Skeletal muscle cell (primary cell): ENCODE measurements around the gene MYO5B.

ENCODE experiments used
- DNase-seq: peaks from one replicate; pipeline ENCODE4 v3.0.0-alpha.2; 2010; ENCODE audit warnings: low read depth
- H3K4me3 ChIP-seq: 2 replicates; pipeline ENCODE4 v1.5.1; 2011; ENCODE audit warnings: low read depth, mild to moderate bottlenecking, control low read depth, low read length, moderate library complexity

MYO5B gene

DNA sequence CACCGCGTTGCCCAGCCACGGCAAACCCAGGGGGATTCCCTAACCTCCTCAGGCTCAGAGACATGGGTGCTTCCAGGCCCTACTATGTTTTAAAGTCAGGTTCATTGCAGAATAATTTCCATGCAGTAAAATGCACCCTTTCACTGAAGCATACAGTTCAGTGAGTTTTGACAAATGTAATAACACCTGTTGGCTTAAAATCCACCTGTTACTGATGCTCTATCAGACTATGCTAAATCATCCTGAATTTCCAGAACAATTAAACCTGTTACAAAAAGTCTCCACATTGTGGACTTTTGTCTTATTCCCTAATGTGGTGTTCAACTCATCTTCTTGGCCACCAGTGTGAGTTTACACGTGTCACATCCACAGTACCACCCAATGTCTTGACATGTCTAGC, 234.6 kb downstream of the MYO5B start:
- H3K4me3 ChIP-seq, result no peak overlapping the region
- no peak for DNase-seq

DNA sequence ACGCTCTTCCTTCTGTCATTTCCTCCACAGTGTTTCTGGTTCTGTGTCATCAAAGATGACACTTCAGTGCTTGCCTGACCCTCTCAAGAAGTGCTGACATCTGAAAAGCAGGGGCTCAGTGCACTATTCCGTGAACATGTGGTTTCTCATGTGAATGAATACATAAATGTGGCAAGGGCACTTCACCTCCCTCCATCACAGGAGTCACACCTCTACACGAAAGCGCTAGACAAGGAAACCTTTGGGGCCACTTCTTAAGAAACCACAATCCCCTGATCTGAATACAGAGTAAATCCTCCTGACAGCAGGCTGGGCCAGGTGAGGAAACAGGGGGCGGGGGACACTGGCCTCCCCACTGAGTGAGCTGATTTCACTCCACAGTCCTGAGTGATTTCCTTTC, 235.8 kb downstream of the MYO5B start:
- H3K4me3 ChIP-seq, result no peak overlapping the region
- DNase-seq, result no peak

DNA sequence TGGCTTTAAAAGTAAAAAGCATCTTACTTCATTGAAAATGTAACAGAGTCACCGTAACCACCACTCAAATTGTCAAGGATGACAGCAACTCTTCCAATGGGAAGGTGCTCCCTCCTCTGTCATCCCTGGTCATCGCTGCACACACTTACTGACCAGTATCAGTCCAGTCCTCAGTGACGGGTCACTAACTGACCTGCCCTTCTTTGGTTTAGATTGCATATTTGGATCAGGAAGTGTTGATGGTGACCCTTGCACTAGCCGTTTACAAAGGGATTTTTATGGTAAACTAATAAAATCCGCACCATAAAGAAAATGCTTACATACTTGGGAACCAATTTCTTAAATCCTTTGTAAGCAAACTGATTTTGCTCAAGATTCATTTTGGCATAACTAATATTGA, 239.7 kb downstream of the MYO5B start:
- no peak overlapping the region for H3K4me3 ChIP-seq
- no peak for DNase-seq

DNA sequence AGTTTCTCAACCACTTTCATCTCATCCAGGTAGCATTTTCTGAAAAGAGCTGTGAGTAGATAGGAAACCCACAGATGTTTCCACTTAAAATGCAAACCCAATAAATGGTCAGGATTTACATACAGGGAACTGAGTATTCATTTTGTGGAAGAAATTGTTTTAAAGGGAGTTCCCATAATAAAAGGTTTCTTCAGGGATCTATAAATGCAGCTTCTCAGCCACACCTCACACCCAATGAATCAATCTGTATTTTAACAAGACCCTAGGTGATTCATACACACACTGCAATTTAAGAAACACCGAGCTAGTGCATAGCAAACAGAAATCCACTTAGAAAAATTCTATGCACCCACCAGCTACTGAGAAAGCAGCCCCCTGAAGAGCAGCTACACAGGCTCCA, 241.6 kb downstream of the MYO5B start:
- no peak for DNase-seq
- no peak overlapping the region for H3K4me3 ChIP-seq

DNA sequence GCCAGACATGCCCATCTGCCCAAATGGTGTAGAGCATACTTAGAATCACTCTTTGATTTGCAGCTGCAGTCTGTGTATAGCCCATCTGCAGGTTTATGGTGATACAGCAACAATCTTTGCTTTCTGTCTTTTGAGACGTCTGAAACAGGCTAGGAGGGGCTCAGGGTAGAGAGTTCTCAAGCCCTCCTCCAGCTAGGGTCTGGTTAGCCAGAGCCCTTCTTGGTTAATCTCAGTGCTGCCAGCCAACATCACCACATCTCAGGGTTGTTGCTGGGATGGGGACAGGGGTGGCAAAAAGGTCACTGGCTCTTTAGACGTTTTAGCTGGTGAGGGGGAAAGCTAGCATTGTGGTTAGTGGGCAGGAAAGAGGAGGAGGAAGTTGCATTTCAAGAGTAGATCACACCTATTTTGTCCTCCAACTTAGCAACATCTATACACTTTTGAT, 245.0 kb downstream of the MYO5B start:
- no peak for DNase-seq
- no peak overlapping the region for H3K4me3 ChIP-seq

DNA sequence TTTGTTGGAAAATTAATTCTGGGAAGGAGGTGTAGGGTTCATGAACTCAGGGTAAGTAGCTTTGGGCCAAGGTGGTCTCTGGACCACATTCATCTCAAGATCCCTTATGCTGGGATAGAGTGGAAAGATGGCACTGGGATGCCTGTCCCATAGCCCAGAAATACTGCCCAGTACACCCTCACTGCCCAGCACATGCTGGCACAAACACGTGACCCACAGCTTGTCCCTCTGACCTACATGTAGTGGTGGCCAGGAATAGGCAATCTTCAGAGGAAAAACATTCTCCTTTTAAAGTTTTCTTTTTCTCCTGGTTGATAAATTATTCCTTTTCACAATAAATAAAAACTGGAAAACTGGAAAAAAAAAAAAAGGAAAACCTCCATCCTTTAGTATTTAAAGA, 246.0 kb downstream of the MYO5B start:
- no peak overlapping the region for H3K4me3 ChIP-seq

DNA sequence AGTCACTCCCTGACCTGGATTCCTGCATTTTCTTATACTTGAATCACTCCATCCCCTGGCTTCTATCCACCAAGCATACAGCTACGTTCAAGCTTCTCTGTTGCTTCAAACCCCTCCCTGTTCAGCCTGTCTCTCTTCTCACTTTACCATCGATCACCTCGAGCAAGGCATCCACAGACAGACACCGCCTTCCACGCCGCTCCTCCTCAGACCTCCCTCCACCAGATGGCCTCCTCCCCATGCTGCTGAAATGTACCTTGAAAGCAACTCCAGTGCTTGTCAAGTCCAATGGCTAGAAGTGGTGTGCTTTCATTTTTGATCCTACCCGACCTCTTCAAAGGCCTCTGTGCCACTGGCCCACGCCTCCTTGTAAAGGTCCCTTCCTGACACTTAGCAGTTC, 250.3 kb downstream of the MYO5B start:
- no peak overlapping the region for H3K4me3 ChIP-seq
- DNase-seq, result no peak

More for the DNA sequence above, 246.0 kb downstream of the MYO5B start:
- no peak for DNase-seq

DNA sequence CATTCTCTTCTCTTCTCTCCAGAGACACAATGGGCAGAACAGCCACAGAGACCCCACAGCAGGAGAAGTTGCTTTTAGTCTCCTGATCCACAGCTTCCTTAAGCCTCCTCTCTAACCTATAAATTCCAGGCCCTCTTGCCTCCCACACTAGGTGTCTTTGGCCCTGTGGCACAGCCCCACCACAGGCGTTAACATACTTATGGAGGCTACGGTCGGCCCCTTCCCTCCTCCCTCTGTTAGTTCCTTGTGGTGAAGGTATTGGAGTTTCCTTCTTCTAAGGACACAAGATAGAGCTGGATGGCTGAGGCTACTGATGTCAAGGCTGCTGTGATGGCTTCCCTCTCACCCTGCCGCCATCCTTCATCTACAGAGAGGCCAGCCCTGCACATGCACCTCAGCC, 258.1 kb downstream of the MYO5B start:
- no peak for DNase-seq
- no peak overlapping the region for H3K4me3 ChIP-seq

DNA sequence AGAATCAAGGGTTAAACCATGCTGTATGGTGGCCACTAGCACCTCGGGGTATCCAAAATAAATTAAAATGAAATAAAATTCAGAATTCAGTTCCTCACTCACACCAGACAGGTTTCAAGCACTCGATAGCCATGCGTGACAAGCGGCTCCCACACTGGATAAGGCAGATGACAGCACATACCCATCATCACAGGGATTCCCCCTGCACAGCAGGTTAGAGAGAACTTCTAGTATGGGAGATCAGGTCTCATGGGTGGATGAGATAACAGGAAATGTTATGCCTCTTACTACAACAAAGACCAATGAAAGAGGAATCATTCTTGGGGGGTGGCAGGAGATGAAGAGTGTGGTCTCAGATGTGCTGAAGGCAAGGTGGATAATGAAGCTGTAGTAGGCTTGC, 259.7 kb downstream of the MYO5B start:
- no peak overlapping the region for H3K4me3 ChIP-seq
- no peak for DNase-seq

DNA sequence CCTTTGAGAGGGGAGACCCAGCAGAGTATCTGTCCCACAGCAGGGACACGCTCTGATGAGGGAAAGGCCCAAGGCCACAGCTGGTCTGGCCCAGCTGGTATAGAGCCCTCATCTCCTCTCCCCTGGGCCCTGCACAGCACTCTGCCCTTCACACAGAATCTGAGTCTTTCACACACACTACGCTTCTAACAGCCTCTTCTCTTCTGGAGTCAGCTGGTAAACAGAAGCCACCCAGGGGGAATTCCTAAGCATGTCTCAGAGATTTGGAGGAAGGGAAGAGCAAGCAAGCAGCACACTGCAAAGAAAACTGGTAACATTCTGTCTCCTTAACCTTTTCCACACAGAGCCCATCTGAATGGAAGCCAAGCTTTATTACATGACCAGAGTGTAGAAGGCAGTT, 260.5 kb downstream of the MYO5B start:
- H3K4me3 ChIP-seq, result no peak overlapping the region
- DNase-seq, result peak; percentile 57

DNA sequence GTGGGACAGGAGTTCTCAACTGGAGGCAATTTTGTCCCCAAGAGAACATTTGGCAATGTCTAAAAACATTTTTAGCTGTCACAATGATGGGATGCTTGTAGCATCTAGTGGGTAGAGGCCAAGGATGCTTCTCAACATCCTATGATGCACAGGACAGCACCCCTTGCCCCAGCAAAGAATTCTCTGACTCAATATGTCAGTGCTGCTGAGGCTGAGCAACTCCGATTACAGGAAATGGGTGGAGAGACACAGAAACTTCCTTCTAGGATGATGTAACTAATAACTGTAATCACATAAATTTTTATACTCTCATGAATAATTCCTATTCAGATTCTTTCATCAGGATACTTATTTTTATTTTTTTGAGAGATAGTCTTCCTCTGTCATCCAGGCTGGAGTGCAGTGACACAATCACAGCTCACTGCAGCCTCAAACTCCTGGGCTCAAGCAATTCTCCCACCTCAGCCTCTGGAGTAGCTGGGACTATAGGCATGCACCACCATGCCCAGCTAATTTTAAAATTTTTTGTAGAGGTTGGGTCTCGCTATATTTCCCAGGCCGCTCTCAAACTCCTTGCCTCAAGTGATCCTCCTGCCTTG, 261.3 kb downstream of the MYO5B start:
- DNase-seq, result peak; percentile 56
- no peak overlapping the region for H3K4me3 ChIP-seq

DNA sequence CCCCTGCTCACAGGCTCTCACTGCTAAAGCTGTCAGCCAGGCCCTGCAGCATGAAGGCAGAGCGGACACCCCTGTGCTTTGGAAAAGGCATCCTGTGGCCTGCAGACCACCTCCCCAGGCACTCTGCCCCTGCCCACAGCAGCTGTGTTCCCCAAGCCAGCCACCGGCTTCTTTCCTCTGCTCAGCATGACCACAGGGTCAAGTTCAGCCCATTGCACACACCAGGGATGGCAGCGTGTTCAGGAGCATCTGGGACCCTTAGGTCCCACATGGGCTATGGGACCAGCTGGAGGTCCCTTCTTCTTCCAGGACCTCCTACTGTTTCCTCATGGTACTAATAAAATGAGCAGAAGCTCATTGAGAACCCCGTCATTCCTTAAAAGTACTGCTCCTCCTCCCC, 263.2 kb downstream of the MYO5B start:
- H3K4me3 ChIP-seq, result no peak overlapping the region
- DNase-seq, result no peak

DNA sequence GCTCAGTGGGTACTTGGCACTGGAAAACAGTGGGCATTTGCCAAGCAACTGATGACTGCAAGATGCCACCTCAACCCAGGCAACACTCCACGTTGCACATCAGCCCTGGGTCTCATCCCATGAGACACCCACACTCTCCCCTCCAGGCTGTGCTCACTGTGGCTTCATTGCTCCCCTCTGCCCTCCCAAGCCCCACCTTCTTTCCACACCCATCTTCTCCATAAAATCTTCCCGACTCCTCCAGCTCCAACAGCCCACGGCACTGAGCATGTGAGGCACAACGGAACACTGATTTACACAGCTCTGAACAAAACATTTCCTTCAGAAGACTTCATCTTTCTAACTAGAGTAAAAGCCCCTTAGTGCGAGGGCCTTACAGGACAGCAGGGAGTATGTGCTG, 263.8 kb downstream of the MYO5B start:
- DNase-seq, result no peak

DNA sequence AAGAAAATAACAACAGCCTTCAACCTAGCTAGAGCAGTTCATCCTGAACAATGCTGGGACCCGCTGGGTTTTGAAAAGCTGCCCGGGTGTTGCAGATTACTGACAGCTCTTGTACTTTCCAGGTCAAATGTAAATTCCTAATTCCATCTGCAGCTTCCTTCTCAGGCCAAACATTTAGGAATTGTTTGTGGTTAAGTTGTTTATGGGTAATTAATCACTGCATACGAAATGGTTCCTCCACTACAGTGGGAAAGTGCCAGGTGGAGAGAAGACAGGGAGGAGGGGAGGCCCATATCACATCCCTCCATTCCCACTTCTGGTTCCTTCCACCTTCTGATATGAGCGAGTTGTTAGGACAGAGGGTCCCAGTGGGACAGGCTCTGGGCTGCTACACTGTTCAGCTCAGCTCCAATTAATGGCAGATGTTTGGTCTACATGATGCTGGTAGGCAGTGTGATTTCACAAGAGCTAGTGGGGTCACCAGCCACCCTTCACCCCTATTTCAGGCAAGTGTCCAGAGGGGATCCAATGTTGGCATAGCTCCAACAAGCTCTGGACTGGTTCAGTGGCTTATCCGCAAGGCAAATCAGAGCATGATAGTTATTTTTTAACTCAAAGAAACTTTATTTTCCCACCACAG, 268.7 kb downstream of the MYO5B start:
- DNase-seq, result no peak
- no peak overlapping the region for H3K4me3 ChIP-seq

More for the DNA sequence above, 263.8 kb downstream of the MYO5B start:
- no peak overlapping the region for H3K4me3 ChIP-seq

DNA sequence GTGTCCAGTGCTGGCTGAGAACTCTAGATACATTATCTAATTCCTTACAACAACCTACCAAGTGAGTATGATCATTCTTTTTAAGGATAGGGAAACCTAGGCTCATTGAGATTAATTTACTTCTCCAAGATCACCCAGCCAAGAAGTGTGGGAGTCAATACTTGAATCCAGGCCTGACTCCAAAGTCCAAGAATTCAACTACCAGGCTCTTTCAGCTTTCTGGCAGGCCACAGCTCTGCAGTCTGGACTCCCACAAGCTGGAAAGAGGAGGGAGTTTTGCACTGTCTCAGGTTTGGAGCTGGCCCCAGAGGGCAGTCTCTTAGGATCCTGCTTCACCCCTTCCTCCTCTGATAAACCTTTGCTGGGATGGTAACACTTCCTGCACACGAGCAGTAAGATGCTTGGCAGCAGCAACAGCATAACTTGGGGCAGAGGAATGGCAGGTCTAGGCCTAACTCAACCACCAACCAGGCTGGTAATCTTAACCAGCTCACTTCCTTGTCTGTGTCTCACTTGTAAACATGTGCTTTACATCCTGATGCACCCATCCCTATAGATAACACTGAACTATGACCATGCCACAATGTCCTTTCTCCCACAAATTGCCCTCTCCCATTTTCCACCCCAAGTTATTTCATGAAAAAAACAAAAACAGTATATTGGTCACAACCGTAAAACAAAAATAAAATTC, 270.5 kb downstream of the MYO5B start:
- DNase-seq, result no peak

DNA sequence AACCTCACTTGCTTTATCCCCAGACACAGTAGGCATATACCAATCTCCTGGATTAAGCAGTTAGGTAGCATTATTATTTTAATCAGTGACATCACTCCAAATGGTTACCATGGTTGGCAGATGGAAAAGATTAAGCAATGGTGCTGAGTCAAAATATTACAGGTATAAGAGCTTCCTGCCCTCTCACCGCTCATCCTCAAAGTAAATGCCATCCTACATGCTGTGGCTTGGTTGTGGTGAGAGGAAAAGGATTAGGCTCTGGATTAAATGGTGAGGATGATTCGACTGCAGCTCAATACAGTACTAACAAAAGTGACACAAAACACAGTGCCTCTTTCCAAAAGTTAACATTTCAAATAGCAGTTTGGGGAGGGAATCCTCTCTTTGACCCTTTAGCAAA, 272.7 kb downstream of the MYO5B start:
- no peak overlapping the region for H3K4me3 ChIP-seq

More for the DNA sequence above, 270.5 kb downstream of the MYO5B start:
- H3K4me3 ChIP-seq, result no peak overlapping the region

DNA sequence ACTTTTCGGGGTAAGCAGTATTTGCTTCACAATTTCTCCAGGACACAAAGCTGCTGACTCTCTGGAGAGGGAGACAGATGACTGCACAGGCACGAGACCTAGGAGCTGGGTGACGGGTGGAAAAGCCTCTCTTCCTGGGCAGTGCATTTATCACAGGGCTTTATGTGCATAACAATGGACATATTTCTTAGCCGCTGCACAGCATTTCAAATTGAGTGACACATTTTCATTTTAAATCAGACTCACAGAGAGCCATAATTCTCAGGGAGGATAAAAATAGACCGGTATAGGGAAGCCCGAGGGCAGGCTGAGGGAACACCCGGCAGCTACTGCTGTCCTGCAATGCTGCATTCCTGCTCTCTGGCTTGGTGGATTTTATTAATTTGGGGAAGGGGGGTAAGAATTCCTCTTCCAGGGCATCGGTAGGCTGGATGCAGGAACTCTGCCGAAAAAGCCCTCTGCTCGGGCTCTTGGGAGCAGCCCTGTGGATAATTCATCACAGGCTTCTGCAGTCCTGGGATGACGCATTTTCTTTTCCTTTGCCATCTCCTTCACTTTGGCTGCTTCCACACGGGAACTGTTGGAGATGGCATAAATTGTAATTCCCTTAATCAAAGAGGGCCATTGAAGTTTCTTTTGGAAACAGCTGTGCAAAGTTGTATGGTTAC, 273.5 kb downstream of the MYO5B start:
- no peak overlapping the region for H3K4me3 ChIP-seq
- no peak for DNase-seq

More for the DNA sequence above, 272.7 kb downstream of the MYO5B start:
- DNase-seq, result no peak

DNA sequence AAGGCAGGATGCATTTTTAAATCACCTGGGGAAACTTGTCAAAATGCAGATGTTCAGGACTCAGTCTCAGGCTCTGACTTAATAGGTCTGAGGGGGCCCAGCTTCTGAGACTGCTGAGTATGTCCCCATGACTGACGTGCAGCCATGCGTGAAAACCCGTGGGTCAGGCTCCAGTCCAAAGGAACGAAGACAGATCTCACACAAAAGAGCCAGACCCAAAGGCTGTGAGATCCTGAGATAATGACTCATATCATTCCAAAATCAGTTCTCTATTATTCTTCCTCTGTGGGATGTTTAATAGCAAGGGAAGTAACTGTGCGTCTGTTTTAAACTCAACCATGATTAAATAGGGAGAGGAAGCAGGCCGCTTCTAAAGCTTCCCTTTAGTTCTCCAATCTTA, 274.2 kb downstream of the MYO5B start:
- peak; percentile 15 for DNase-seq
- no peak overlapping the region for H3K4me3 ChIP-seq

DNA sequence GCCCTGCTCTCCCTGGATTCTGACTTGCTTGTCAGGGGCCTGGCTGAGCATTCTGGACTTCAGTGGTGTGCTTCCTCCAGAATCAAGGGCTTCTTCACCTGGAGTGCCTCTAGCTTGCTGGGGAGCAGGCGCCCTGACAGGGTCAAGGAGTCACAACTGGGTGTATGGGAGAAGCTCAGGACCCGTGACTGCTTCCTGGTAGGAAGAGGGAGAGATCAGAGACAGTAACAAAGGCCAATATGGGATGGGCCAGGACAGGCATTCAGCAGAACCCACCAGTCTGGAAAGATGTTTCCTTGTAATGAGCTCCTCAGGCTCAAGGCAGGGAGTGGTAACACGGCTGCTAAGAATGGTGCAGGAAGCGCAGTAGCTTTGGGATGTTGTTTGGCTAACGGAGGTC, 277.2 kb downstream of the MYO5B start:
- DNase-seq, result no peak
- H3K4me3 ChIP-seq, result no peak overlapping the region

DNA sequence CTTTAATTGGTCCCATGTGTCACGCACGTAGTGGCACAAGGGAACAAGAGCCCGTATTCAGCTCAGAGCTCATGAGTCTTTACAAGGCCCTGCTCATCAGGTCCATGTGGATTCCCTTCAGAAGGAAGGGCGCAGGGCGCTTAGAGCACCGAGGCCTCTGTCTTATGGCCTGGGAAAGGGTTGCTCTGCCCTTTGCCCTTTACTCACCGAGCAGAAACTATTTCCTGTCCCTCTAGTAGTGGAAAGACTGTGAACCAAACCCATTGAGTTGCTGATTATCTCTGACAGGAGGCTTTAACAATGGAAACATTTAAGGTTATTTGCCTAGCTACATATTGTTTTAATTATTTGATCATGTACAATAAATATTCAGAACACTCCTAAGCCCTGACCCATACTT, 279.6 kb downstream of the MYO5B start:
- no peak overlapping the region for H3K4me3 ChIP-seq
- DNase-seq, result no peak
